Liver (tissue), 9 donors: ENCODE data around the gene INPP5J. TPM values are rescaled to one million over a fixed set of nuclear protein-coding genes. Genes with fewer than 3 reads are reported as not detected.

Experiments used
- DNase-seq: peaks from one replicate; pipeline ENCODE4 v3.0.0-alpha.2; 2017; ENCODE audit warnings: low spot score
- H3K27ac ChIP-seq, 2 donors: one replicate each; pipeline ENCODE4 v1.7.0; 2013; ENCODE audit warnings: inconsistent platforms in 2 of 2, low read length in 2 of 2, control low read depth in 1 of 2, low read depth in 1 of 2, mild to moderate bottlenecking in 1 of 2
- H3K27me3 ChIP-seq, 4 donors: one replicate each; pipeline versions ENCODE4 v1.6.1 to v1.7.0; 2013; ENCODE audit warnings: low read length in 3 of 4, inconsistent platforms in 1 of 4, mild to moderate bottlenecking in 1 of 4, moderate library complexity in 1 of 4; ENCODE audit not compliant: control insufficient read depth in 4 of 4, insufficient read depth in 4 of 4
- H3K36me3 ChIP-seq, 4 donors: one replicate each; pipeline versions ENCODE4 v1.6.1 to v1.7.0; 2013; ENCODE audit warnings: low read length in 3 of 4, mild to moderate bottlenecking in 3 of 4, low read depth in 1 of 4, moderate library complexity in 1 of 4; ENCODE audit not compliant: control insufficient read depth in 4 of 4, insufficient read depth in 3 of 4
- H3K4me1 ChIP-seq, 4 donors: one replicate each; pipeline versions ENCODE4 v1.6.1 to v1.7.0; 2013; ENCODE audit warnings: low read length in 3 of 4, mild to moderate bottlenecking in 3 of 4, moderate library complexity in 1 of 4; ENCODE audit not compliant: control insufficient read depth in 4 of 4, insufficient read depth in 4 of 4
- H3K4me3 ChIP-seq, 3 donors: one replicate each; pipeline versions ENCODE4 v1.6.1 to v1.7.0; 2013; ENCODE audit warnings: low read length in 3 of 3, control low read depth in 1 of 3, low read depth in 1 of 3, mild to moderate bottlenecking in 1 of 3
- H3K9ac ChIP-seq, 2 donors: one replicate each; pipeline ENCODE4 v1.7.0; 2013; ENCODE audit warnings: low read length in 2 of 2, mild to moderate bottlenecking in 2 of 2, moderate library complexity in 2 of 2, control low read depth in 1 of 2, low read depth in 1 of 2
- H3K9me3 ChIP-seq, 4 donors: one replicate each; pipeline versions ENCODE4 v1.6.1 to v1.7.0; 2013; ENCODE audit warnings: low read length in 3 of 4; ENCODE audit not compliant: control insufficient read depth in 4 of 4
- ATF3 ChIP-seq: IDR thresholded peaks from 2 replicates; pipeline ENCODE4 v1.6.1; 2016; ENCODE audit warnings: antibody characterized with exemption
- CTCF ChIP-seq: fragments of 150-350 bp; IDR thresholded peaks from 2 replicates; pipeline ENCODE4 v1.5.1; 2017; ENCODE audit warnings: improper control_type of control experiment, low read depth, low read length; ENCODE audit not compliant: missing input control
- EGR1 ChIP-seq, 2 donors: IDR thresholded peaks; 2 replicates each; pipeline ENCODE4 v1.6.1; 2016 to 2018; ENCODE audit warnings: antibody characterized with exemption in 2 of 2, low read depth in 2 of 2
- FOXA1 ChIP-seq: IDR thresholded peaks from 2 replicates; pipeline ENCODE4 v1.6.1; 2016; ENCODE audit warnings: antibody characterized with exemption
- FOXA2 ChIP-seq: IDR thresholded peaks from 2 replicates; pipeline ENCODE4 v1.6.1; 2016; ENCODE audit warnings: antibody characterized with exemption
- HNF4A ChIP-seq, 2 donors: conservative IDR thresholded peaks; 2 replicates each; pipeline ENCODE4 v1.6.1; 2016; ENCODE audit warnings: antibody characterized with exemption in 2 of 2, mild to moderate bottlenecking in 2 of 2
- HNF4G ChIP-seq: IDR thresholded peaks from 2 replicates; pipeline ENCODE4 v1.6.1; 2016; ENCODE audit warnings: antibody characterized with exemption
- JUND ChIP-seq, 2 donors: IDR thresholded peaks; 2 replicates each; pipeline ENCODE4 v1.6.1; 2016; ENCODE audit warnings: antibody characterized with exemption in 2 of 2
- NR2F2 ChIP-seq: IDR thresholded peaks from 2 replicates; pipeline ENCODE4 v1.6.1; 2016; ENCODE audit warnings: antibody characterized with exemption
- RAD21 ChIP-seq, 2 donors: IDR thresholded peaks; 2 replicates each; pipeline ENCODE4 v1.6.1; 2016; ENCODE audit warnings: antibody characterized with exemption in 2 of 2, mild to moderate bottlenecking in 2 of 2
- RXRA ChIP-seq, 2 donors: IDR thresholded peaks; 2 replicates each; pipeline ENCODE4 v1.6.1; 2017 to 2018; ENCODE audit warnings: antibody characterized with exemption in 2 of 2, mild to moderate bottlenecking in 1 of 2
- SP1 ChIP-seq: IDR thresholded peaks from 2 replicates; pipeline ENCODE4 v1.6.1; 2018; ENCODE audit warnings: antibody characterized with exemption, mild to moderate bottlenecking
- TAF1 ChIP-seq: conservative IDR thresholded peaks from 2 replicates; pipeline ENCODE4 v1.6.1; 2016; ENCODE audit warnings: antibody characterized with exemption, mild to moderate bottlenecking
- YY1 ChIP-seq: IDR thresholded peaks from 2 replicates; pipeline ENCODE4 v1.6.1; 2016; ENCODE audit warnings: antibody characterized with exemption, mild to moderate bottlenecking
- ZBTB33 ChIP-seq: IDR thresholded peaks from 2 replicates; pipeline ENCODE4 v1.6.1; 2016; ENCODE audit warnings: antibody characterized with exemption
- WGBS: extraction: QIAGEN DNeasy Blood & Tissue Kit; methylation state at CpG from one replicate; pipeline ENCODE4 v1.1.7; 2013; 5-methylcytosine and 5-hydroxymethylcytosine counted together
- polyA plus RNA-seq, 2 donors: library from polyadenylated mRNA; stranded (reverse) in 1 of 2; unstranded in 1 of 2; fragments of 200-250 nt in 1 of 2; fragments of >200 nt in 1 of 2; fragmentation: Nextera tagmentation in 1 of 2; extraction: Ambion mirVana in 1 of 2; gene quantifications; one replicate each; pipeline versions ENCODE4 v1.2.1 to v1.2.3, GENCODE V29; 2013 to 2015
- total RNA-seq, 2 donors: library from RNA; depleted of rRNA; stranded (reverse); fragments of >200 nt; gene quantifications; one replicate each; pipeline ENCODE4 v1.2.3, GENCODE V29; 2014
- TF ChIP-seq, protein P1 (sequence below): IDR thresholded peaks from 2 replicates; pipeline ENCODE4 v1.6.1; 2016; ENCODE audit warnings: antibody characterized with exemption
- TF ChIP-seq, protein P2 (sequence below): IDR thresholded peaks from 2 replicates; pipeline ENCODE4 v1.6.1; 2016; ENCODE audit warnings: antibody characterized with exemption, mild to moderate bottlenecking
- donor health status: healthy.
- donor health status: healthy.
- donor health status: healthy.
- donor health status: healthy.
- donor health status: healthy.

The INPP5J gene
- total and polyA plus RNA-seq, 4 donors, result 0.06 to 0.17 (median 0.11) TPM

GRCh38 chr22:31119026-31119717 is 3.6 kb upstream of the INPP5J start:
- no peak for TF ChIP-seq RAD21 (IDR thresholded peaks at IDR 0.05)
- no peak for TF ChIP-seq TAF1
- TF ChIP-seq, protein P1, sequence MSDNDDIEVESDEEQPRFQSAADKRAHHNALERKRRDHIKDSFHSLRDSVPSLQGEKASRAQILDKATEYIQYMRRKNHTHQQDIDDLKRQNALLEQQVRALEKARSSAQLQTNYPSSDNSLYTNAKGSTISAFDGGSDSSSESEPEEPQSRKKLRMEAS, result no peak
- TF ChIP-seq JUND (IDR thresholded peaks at IDR 0.05), result no peak
- TF ChIP-seq ATF3, result no peak
- TF ChIP-seq NR2F2, result no peak
- TF ChIP-seq HNF4A (conservative IDR thresholded peaks at IDR 0.05), result no peak
- TF ChIP-seq FOXA2, result no peak
- no peak for TF ChIP-seq EGR1 (IDR thresholded peaks at IDR 0.05; ENCODE audit: low read depth in 2 of 2)
- TF ChIP-seq, protein P2, sequence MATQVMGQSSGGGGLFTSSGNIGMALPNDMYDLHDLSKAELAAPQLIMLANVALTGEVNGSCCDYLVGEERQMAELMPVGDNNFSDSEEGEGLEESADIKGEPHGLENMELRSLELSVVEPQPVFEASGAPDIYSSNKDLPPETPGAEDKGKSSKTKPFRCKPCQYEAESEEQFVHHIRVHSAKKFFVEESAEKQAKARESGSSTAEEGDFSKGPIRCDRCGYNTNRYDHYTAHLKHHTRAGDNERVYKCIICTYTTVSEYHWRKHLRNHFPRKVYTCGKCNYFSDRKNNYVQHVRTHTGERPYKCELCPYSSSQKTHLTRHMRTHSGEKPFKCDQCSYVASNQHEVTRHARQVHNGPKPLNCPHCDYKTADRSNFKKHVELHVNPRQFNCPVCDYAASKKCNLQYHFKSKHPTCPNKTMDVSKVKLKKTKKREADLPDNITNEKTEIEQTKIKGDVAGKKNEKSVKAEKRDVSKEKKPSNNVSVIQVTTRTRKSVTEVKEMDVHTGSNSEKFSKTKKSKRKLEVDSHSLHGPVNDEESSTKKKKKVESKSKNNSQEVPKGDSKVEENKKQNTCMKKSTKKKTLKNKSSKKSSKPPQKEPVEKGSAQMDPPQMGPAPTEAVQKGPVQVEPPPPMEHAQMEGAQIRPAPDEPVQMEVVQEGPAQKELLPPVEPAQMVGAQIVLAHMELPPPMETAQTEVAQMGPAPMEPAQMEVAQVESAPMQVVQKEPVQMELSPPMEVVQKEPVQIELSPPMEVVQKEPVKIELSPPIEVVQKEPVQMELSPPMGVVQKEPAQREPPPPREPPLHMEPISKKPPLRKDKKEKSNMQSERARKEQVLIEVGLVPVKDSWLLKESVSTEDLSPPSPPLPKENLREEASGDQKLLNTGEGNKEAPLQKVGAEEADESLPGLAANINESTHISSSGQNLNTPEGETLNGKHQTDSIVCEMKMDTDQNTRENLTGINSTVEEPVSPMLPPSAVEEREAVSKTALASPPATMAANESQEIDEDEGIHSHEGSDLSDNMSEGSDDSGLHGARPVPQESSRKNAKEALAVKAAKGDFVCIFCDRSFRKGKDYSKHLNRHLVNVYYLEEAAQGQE, result no peak
- TF ChIP-seq RXRA (IDR thresholded peaks at IDR 0.05), result no peak
- no peak for TF ChIP-seq ZBTB33
- TF ChIP-seq YY1, result no peak
- TF ChIP-seq HNF4G, result no peak
- TF ChIP-seq SP1, result no peak
- TF ChIP-seq CTCF, result no peak
- no peak for TF ChIP-seq FOXA1
- no peaks in the 10 kb centered on the region for H3K9me3 ChIP-seq
- no peak for DNase-seq
- WGBS, result 75% methylated on average over 7 of the region's 7 CpGs
- no peak overlapping the region for H3K4me3 ChIP-seq
- no peak overlapping the region for H3K27ac ChIP-seq
- H3K27me3 ChIP-seq, result no peaks in the 10 kb centered on the region
- peaks cover 0 to 9% (median 3%) of the 10 kb centered on the region in 4 donors for H3K4me1 ChIP-seq
- H3K36me3 ChIP-seq, result no peaks in the 10 kb centered on the region
- H3K9ac ChIP-seq, result no peak overlapping the region
